GM12872 (cell line): ENCODE measurements around the gene AOC1.

ENCODE experiments used
- TF ChIP-seq, protein P1 (sequence below): IDR thresholded peaks from 3 replicates; pipeline ENCODE4 v1.5.1; 2011; ENCODE audit warnings: low read depth, mild to moderate bottlenecking, low read length, moderate library complexity; ENCODE audit not compliant: insufficient read depth

AOC1 gene

DNA sequence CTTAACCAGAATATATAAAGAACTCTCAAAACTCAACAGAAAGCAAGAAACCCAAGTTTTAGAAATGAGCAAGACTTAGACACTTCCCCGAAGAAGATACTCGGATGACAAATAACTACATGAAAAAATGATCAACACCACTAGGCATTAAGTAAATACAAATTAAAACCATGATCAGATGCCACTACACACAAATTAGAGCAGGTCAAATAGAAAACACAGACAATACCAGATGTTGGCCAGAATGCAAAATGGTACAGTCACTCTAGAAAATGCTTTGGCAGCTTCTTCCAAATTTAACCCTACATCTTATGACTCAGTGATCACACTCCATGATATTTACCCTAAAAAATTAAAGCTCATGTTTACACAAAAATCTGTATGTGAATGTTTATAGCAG, 33.3 kb upstream of the AOC1 start:
- TF ChIP-seq, protein P1, sequence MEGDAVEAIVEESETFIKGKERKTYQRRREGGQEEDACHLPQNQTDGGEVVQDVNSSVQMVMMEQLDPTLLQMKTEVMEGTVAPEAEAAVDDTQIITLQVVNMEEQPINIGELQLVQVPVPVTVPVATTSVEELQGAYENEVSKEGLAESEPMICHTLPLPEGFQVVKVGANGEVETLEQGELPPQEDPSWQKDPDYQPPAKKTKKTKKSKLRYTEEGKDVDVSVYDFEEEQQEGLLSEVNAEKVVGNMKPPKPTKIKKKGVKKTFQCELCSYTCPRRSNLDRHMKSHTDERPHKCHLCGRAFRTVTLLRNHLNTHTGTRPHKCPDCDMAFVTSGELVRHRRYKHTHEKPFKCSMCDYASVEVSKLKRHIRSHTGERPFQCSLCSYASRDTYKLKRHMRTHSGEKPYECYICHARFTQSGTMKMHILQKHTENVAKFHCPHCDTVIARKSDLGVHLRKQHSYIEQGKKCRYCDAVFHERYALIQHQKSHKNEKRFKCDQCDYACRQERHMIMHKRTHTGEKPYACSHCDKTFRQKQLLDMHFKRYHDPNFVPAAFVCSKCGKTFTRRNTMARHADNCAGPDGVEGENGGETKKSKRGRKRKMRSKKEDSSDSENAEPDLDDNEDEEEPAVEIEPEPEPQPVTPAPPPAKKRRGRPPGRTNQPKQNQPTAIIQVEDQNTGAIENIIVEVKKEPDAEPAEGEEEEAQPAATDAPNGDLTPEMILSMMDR, result no peak

DNA sequence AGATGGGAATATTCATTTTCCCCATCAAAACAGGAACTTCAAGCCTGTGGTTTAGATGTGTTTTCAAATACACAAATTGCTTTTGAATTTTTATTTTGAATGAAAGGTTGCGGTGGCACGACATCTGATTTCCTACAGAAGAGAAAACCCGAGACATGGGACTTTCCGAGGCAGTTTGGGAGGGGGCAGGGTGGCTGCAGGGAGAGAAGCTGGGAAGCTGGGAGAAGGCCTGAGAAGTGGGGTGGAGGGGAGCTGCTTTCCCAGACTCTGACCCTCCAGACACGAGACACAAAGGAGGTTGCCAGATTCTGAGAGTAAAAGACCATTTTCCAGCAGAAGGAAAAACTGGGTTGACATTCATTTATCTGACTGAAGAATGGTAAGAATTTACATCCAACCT, 32.2 kb upstream of the AOC1 start:
- TF ChIP-seq, protein P1, result no peak

DNA sequence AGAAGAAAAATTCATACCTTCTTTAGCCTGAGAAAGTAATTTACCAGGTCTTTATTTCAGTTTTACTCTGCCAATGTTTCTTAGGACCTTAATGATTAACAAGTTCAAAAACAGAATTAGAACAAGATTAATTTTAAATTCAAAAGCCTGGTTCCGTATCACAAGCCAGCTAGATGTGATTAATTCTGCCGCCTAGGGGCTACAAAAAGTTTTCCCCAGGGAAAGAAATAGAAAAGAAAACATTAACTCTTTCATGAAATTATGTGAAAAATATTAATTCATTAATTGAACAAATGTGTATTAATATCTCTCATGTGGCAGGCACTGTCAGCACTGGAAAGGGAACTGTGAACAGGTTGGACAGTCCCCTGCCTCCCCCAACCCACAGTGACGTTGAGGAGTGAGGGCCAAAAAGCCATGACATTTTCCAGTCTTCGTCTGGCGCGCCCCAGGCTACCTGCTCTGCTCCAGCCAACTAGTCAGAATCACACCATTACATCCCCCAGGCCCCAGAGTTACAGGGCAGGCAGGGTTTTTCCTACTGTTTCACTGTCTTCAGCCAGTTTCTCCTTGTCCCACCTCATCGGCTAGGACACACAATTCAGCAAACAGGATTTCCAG, 31.6 kb upstream of the AOC1 start:
- TF ChIP-seq, protein P1, result no peak

DNA sequence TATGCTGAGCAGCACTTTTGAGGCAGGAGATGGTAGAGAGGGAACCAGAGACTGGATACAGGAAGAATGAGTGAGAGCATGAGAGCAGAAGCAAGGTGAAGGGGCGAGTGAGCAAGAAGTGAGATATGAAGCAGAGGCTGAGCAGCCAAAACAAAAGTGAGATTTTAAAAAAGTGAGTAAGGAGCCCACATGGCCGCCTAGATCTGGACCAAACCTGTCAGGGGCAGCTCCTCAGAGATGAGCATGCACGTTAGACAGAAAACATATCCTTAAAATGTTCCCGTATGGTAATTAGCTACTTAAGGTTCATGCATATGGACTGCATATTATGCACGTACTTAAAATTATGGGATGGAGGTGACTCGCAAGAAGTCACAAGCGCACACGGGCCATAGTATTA, 29.3 kb upstream of the AOC1 start:
- TF ChIP-seq, protein P1, result no peak

DNA sequence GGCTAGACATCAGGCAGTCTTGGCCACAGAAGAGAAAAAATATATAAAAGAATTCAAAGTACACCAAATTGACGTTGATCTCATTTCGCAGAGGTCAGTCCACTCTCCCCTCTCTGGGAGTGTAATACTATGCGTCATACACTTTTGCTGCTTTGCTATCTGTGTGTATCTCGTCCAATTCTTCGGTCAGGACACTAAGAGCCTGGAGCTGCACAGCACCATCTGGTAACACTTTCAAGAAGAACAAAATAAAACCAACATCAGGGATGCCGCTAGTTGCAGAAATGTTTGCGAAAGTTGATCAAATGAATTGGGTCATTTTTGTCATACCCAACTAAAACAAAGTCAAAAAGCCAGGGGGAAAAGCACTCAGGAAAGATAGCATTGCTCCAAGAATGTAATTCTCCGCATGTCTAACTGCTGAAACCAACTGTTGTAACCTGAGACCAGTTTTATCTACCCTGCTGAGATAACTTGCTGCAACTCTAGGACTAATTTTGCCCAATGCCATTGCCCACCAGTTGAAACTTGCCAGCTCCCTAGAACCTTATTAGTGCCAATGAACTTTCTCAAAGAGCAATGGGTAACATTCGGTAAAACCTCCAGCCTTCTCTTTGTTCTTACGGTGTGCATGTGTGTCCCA, 28.7 kb upstream of the AOC1 start:
- TF ChIP-seq, protein P1, result no peak

DNA sequence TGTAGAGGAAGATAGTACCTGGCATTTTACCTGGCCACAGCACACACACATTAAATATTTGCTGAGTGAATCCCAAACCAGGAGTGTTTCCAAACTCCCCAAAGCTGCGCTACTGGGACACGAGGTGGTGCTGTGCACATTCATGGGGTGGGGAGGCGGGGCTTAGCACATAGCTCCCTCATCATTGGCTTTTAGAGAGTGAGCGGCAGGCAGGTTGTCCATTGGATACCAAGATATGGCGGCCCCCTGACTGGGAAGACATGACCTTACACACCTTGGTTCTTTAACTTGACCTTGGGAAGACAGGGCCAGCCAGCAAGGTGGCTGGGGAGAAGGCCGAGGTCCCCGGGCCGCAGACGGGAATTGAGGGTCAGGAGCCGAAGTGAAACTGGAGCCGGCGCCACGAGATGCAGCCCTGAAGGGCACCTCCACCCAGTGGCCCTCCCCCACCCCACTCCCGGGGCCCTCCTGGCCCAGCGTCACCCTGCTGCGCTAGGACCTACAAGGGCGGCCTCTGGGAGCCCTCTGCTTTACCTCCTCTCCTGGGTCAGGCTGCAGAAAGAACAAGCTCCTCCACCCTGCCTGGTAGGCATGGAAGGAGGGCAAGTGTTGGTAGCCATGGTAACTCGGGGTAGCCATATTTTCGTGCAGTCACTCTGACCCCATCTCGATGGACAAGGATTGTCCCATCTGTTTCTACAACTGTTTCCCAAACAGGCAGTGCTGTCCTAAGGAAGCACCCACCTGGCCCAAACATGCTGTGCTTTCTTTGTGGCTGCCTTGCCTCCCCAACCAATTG, 27.7 kb upstream of the AOC1 start:
- TF ChIP-seq, protein P1, result no peak

DNA sequence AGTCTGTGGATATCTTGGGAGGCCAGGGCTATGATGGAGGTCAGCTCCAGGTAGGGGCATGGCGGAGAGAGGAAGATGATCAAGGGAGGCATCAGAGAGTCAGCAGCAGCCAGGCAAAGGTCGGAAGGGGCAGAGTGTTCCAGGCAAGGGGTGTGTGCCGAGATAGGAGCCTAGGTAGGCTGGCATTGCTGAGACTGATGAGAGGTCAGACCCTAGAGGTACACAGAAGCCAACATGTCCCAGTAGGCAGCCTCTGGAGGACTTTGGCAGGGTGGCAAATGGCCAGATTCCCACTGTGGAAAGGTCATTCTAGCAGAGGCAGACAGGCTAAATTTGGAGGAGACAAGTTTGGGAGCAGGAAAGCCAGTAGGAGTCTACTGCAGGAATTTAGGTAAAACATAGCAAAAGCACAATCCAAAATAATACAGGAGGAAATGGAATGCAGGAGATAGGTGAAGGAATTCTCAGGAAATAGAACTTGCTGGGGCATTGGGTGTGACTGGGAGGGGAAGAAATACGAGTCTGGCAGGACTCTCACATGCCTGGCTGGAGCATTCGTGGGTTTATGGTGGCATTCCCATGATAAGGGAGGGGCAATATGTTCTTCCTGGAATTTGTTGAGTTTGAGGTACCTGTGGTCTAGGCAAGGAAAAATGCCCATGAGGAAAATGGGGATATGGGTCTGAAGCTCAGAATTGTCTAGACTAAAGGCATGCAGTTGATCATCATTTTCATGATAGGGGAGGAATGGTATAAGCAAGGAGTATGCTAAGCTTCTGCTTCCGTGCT, 26.1 kb upstream of the AOC1 start:
- TF ChIP-seq, protein P1, result no peak
